ENCODE measurements around the gene PACRG.

Gene PACRG

DNA sequence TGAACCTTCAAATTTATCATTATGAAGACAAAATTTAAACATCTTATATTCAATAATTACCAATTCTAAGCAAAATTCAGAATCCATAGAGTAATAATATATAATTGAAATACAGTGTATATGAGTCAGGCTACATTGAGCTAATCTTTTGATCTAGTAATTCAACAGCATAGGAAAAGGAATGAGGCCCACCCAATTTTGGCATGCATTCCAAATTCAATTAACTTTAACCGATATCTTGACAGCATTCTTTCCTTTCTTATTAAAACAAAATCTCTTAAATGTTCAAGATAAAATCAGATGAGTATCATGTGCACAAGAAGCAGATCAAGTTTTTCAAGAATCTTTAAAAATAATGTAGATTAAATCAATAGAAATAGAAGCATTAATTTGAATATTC lies 553.9 kb downstream of the PACRG start:
- Histone ChIP-seq H3K79me2 (ENCODE audit: insufficient read depth, low read length) (no peaks in the 10 kb centered on the region), H3F3A (ENCODE audit: insufficient read depth) (no peaks in the 10 kb centered on the region), H3K4me2 (ENCODE audit: low read depth, low read length, poor library complexity, severe bottlenecking) (no peak overlapping the region), H3K4me3 (ENCODE audit: insufficient read depth, low read length, poor library complexity, severe bottlenecking) (no peak overlapping the region), H3K27me3 (ENCODE audit: low read length) (no peaks in the 10 kb centered on the region), H4K20me1 (ENCODE audit: low read depth, low read length) (no peaks in the 10 kb centered on the region), H3K9me2 (replicated peaks; ENCODE audit: insufficient read depth, low read length) (no peaks in the 10 kb centered on the region), H3K27ac (ENCODE audit: low read depth, low read length) (no peak overlapping the region), H3K36me3 (ENCODE audit: low read length) (no peaks in the 10 kb centered on the region), H2AFZ (ENCODE audit: low read depth, low read length, severe bottlenecking) (no peak overlapping the region), H3K9ac (ENCODE audit: low read length) (no peak overlapping the region), H3K9me3 (ENCODE audit: insufficient read depth, low read length) (no peaks in the 10 kb centered on the region)
- TF ChIP-seq, protein P1, sequence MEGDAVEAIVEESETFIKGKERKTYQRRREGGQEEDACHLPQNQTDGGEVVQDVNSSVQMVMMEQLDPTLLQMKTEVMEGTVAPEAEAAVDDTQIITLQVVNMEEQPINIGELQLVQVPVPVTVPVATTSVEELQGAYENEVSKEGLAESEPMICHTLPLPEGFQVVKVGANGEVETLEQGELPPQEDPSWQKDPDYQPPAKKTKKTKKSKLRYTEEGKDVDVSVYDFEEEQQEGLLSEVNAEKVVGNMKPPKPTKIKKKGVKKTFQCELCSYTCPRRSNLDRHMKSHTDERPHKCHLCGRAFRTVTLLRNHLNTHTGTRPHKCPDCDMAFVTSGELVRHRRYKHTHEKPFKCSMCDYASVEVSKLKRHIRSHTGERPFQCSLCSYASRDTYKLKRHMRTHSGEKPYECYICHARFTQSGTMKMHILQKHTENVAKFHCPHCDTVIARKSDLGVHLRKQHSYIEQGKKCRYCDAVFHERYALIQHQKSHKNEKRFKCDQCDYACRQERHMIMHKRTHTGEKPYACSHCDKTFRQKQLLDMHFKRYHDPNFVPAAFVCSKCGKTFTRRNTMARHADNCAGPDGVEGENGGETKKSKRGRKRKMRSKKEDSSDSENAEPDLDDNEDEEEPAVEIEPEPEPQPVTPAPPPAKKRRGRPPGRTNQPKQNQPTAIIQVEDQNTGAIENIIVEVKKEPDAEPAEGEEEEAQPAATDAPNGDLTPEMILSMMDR (IDR thresholded peaks at IDR 0.05; ENCODE audit: insufficient read depth, low read length, poor library complexity, severe bottlenecking): no peak
- no peak for TF ChIP-seq EZH2phosphoT487 (conservative IDR thresholded peaks at IDR 0.05; ENCODE audit: low read length)

DNA sequence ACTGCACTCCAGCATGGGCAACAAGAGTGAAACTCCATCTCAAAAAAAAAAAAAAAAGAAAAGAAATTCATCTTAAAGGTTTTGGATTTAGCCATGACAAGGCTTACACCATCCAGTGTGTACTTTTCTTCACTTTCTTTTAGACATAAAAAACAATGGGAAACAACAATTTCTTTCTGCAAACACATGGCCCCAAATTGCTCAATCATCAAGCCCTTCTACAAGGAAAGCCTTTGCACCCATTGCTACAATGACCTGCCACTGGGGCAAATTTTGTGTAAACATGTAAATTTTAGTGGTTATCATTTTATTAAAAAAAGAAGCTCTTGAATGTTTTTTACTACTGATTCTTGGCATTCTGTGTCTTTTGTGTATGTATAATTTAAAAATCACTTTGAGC lies 554.9 kb downstream of the PACRG start:
- H3K36me3 ChIP-seq (ENCODE audit: low read length): no peaks in the 10 kb centered on the region
- no peaks in the 10 kb centered on the region for H4K20me1 ChIP-seq (ENCODE audit: low read depth, low read length)
- no peak overlapping the region for H3K4me3 ChIP-seq (ENCODE audit: insufficient read depth, low read length, poor library complexity, severe bottlenecking)
- no peaks in the 10 kb centered on the region for H3K9me3 ChIP-seq (ENCODE audit: insufficient read depth, low read length)
- H3K79me2 ChIP-seq (ENCODE audit: insufficient read depth, low read length): no peaks in the 10 kb centered on the region
- H3K9ac ChIP-seq (ENCODE audit: low read length): no peak overlapping the region
- TF ChIP-seq, protein P1 (IDR thresholded peaks at IDR 0.05; ENCODE audit: insufficient read depth, low read length, poor library complexity, severe bottlenecking): no peak
- no peak for TF ChIP-seq EZH2phosphoT487 (conservative IDR thresholded peaks at IDR 0.05; ENCODE audit: low read length)
- H3K9me2 ChIP-seq (replicated peaks; ENCODE audit: insufficient read depth, low read length): no peaks in the 10 kb centered on the region
- H3K27ac ChIP-seq (ENCODE audit: low read depth, low read length): no peak overlapping the region
- no peak overlapping the region for H3K4me2 ChIP-seq (ENCODE audit: low read depth, low read length, poor library complexity, severe bottlenecking)
- no peaks in the 10 kb centered on the region for H3F3A ChIP-seq (ENCODE audit: insufficient read depth)
- no peak overlapping the region for H2AFZ ChIP-seq (ENCODE audit: low read depth, low read length, severe bottlenecking)
- no peaks in the 10 kb centered on the region for H3K27me3 ChIP-seq (ENCODE audit: low read length)

DNA sequence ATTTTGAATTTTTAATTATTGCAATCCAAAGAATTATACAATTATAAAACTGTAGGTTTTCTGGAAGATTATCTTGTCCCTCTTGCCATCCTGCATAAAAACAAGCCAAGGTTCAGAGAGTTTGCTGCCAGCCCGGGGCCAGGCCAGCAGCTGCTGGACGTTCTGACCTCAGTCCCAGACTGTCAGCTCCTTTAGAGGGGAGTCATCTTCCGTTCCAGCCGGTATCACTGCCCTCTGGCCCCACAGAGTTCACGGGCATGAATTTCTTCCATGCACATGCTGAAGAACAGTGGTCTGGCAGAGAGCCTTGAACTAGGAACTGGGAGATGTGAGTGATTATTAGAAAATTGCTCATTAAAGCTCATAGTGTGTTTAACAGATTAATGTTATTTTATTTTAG lies 556.4 kb downstream of the PACRG start:
- Histone ChIP-seq H3F3A (ENCODE audit: insufficient read depth) (no peaks in the 10 kb centered on the region), H2AFZ (ENCODE audit: low read depth, low read length, severe bottlenecking) (no peak overlapping the region), H3K9ac (ENCODE audit: low read length) (no peak overlapping the region), H3K4me3 (ENCODE audit: insufficient read depth, low read length, poor library complexity, severe bottlenecking) (no peak overlapping the region), H3K27me3 (ENCODE audit: low read length) (no peaks in the 10 kb centered on the region), H3K36me3 (ENCODE audit: low read length) (no peaks in the 10 kb centered on the region), H3K4me2 (ENCODE audit: low read depth, low read length, poor library complexity, severe bottlenecking) (no peak overlapping the region), H3K27ac (ENCODE audit: low read depth, low read length) (no peak overlapping the region), H3K9me3 (ENCODE audit: insufficient read depth, low read length) (no peaks in the 10 kb centered on the region), H4K20me1 (ENCODE audit: low read depth, low read length) (no peaks in the 10 kb centered on the region), H3K9me2 (replicated peaks; ENCODE audit: insufficient read depth, low read length) (no peaks in the 10 kb centered on the region), H3K79me2 (ENCODE audit: insufficient read depth, low read length) (no peaks in the 10 kb centered on the region)
- TF ChIP-seq EZH2phosphoT487 (conservative IDR thresholded peaks at IDR 0.05; ENCODE audit: low read length): no peak
- TF ChIP-seq, protein P1 (IDR thresholded peaks at IDR 0.05; ENCODE audit: insufficient read depth, low read length, poor library complexity, severe bottlenecking): no peak
